Inflammatory macrophage treated with lipopolysaccharide for 4 hours (primary cell): ENCODE results near the gene OAT.

Source experiments
- DNase-seq: peaks from one replicate; pipeline ENCODE4 v3.0.0-alpha.2; 2020

Gene OAT

GRCh38 chr10:124349996-124350280, 68.8 kb downstream of the OAT start:
- no peak for DNase-seq

DNA sequence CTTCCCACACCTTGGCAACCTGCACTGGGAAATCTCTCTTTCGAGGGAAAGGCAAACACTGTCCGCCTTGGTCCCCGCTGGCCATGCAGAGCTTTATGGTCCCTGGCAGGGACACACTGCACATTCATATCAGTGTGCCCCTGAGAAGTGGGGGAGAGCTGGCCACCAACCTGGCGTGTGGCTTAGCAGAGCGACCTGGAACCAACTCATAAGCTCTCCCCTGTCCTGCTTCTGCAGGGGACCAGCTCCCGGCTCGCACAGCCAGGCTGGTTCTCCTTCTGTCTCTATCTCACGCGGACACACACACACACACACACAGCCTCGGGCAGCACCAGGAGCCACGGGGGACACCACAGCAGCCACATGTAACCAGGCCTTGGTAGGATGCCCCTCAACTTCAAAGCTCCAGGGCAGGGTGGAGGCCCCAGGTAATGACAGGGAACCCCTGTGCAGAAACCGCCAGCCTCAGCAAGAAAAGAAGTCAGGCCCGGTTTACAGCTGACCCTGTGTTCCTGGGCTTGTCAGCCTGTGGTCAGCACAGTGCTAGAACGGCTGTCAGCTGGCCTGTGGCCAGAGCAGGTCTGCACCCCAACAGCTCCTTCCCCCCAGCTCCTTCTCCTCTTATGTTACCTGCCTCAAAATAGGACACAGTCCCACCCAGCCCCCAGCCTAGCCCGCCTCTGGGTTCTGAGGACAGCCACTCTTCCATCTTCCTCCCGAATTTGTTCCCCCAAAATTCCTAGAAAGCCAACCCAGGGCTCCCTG, 69.3 kb downstream of the OAT start:
- no peak for DNase-seq

GRCh38 chr10:124348801-124349200, 69.9 kb downstream of the OAT start:
- no peak for DNase-seq

DNA sequence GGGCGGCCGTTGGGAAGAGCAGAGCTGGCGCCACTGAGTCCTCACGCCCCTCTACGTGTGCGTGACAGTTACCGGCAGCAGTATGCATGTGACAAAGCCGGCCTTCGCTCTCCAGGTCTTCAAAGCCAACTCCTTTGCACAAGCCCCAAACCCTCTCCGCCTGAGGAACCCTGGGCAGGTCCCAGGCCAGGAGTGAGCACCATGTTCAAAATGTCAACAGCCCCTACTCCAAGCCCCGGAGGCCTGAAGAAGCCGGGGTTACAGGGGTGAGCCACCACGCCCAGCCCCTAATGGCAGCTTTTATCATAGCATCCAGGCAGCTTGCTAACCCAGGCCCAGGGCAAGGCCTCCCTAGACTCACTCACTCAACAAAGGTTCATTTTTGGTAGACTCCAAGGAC, 70.8 kb downstream of the OAT start:
- DNase-seq, result no peak
